ENCODE data around the gene SH2D2A. TPM values are rescaled to one million over a fixed set of nuclear protein-coding genes. Genes with fewer than 3 reads are reported as not detected.

SH2D2A gene
- total RNA-seq, 1 experiment from 2014 or later, result 4.9 TPM

- no peak for TF ChIP-seq CDX4 (CRISPR knock-in tag; IDR thresholded peaks at IDR 0.05; ENCODE audit: borderline replicate concordance)
- TF ChIP-seq ZNF425 (CRISPR knock-in tag; conservative IDR thresholded peaks at IDR 0.05), result no peak
- TF ChIP-seq ZBTB43 (CRISPR knock-in tag; IDR thresholded peaks at IDR 0.05), result no peak
- no peak for TF ChIP-seq MAX (CRISPR knock-in tag; IDR thresholded peaks at IDR 0.05)
- no peak for TF ChIP-seq ATF1 (CRISPR knock-in tag; IDR thresholded peaks at IDR 0.05)
- no peak for TF ChIP-seq FOXP1 (CRISPR knock-in tag; IDR thresholded peaks at IDR 0.05; ENCODE audit: borderline replicate concordance)
- no peak for TF ChIP-seq ATF6 (CRISPR knock-in tag; IDR thresholded peaks at IDR 0.05)
- TF ChIP-seq MYBL2 (CRISPR knock-in tag; IDR thresholded peaks at IDR 0.05), result no peak
- no peak for TF ChIP-seq SMAD3 (CRISPR knock-in tag; IDR thresholded peaks at IDR 0.05; ENCODE audit: borderline replicate concordance)
- no peak for TF ChIP-seq CREM (CRISPR knock-in tag; IDR thresholded peaks at IDR 0.05)
- no peak for TF ChIP-seq ZNF232 (CRISPR knock-in tag; IDR thresholded peaks at IDR 0.05)
- no peak for TF ChIP-seq ZSCAN18 (CRISPR knock-in tag; IDR thresholded peaks at IDR 0.05)
These were observed 41.9 kb upstream of the SH2D2A start (continued) for GRCh38 chr1:156858555-156858956.

- no peaks in the 10 kb centered on the region for H3K9me3 Mint-ChIP-seq
- no peaks in the 10 kb centered on the region for H3K36me3 Mint-ChIP-seq
- peaks cover 90% of the 10 kb centered on the region for H3K27me3 Mint-ChIP-seq (ENCODE audit: low read depth)
- DNase-seq (ENCODE audit: low spot score), result no peak
- no peak overlapping the region for H3K27ac Mint-ChIP-seq
- ATAC-seq, result no peak
- H3K4me1 Mint-ChIP-seq, result peaks cover 10% of the 10 kb centered on the region
- POLR2A ChIA-PET, result interaction anchor here (0.8 kb wide), 1 partner anchor 44 kb away, joined by 3 read pairs; no protein-coding TSS in a partner anchor
- CTCF ChIA-PET, result interaction anchor here (0.8 to 9.9 kb wide), 13 partner anchors 9 to 167 kb away, joined by 3 to 211 read pairs (median 4); partner anchors contain the start of genes ISG20L2, METTL25B and PEAR1
- no peak overlapping the region for H3K4me3 Mint-ChIP-seq
- TF ChIP-seq GRHL2 (CRISPR knock-in tag; IDR thresholded peaks at IDR 0.05; ENCODE audit: insufficient replicate concordance, severe bottlenecking), result no peak
- no peak for TF ChIP-seq GTF2I (CRISPR knock-in tag; conservative IDR thresholded peaks at IDR 0.05)
- no peak for TF ChIP-seq JUN (CRISPR knock-in tag; IDR thresholded peaks at IDR 0.05)
- no peak for TF ChIP-seq SMAD3 (CRISPR knock-in tag; IDR thresholded peaks at IDR 0.05; ENCODE audit: borderline replicate concordance)
- TF ChIP-seq AR (CRISPR knock-in tag; IDR thresholded peaks at IDR 0.05), result no peak
- TF ChIP-seq NR3C1 (CRISPR knock-in tag; conservative IDR thresholded peaks at IDR 0.05; ENCODE audit: low read depth), result no peak
- TF ChIP-seq IRF1 (CRISPR knock-in tag; IDR thresholded peaks at IDR 0.05), result no peak
- no peak for TF ChIP-seq ZNF532 (CRISPR knock-in tag; IDR thresholded peaks at IDR 0.05; ENCODE audit: borderline replicate concordance)
These were observed 40.9 kb upstream of the SH2D2A start for GRCh38 chr1:156857532-156857931.

Data from WTC11 (cell line).